ENCODE data around the gene AXIN1.

Gene AXIN1

DNA sequence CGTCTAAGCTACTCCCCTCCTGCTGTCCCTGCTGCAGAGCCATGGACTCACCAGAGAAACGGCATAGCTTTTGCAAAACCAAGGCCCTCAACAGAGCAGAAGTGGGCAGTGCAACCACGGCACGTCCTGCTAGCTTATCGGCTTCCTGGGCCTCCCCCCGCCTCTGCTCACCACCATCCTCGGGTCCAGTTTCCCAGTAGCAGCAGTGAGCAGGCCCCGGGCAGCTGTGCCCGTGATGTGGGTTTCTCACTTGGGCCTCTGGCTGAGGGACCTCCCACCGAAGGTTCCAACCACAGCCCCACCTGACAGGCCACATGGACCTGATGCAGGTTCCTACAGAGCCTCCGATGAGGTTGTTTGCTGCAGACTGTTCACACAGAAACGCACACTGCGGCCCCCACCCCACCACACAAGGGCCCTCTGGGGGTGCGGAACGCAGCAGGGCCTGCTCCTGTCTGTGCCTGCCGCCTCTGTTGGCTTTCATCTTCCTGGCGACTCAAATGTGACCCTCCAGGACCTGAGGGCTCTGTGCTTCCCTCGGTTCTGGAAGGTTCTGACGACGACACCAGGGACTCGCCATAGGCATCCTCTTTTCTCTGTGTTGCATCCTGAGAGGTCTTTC lies 44.7 kb downstream of the AXIN1 start:
- peak overlapping the region; percentile 10; the same call in 1 of the 2 replicates for H3K27ac ChIP-seq
- ChIA-PET CTCF (interaction anchor here (0.6 kb wide), 1 partner anchor 43 kb away, joined by 3 read pairs; no protein-coding TSS in a partner anchor), POLR2A (ENCODE audit: low non-redundant PET) (no interaction called here)
- TF ChIP-seq, protein P1, sequence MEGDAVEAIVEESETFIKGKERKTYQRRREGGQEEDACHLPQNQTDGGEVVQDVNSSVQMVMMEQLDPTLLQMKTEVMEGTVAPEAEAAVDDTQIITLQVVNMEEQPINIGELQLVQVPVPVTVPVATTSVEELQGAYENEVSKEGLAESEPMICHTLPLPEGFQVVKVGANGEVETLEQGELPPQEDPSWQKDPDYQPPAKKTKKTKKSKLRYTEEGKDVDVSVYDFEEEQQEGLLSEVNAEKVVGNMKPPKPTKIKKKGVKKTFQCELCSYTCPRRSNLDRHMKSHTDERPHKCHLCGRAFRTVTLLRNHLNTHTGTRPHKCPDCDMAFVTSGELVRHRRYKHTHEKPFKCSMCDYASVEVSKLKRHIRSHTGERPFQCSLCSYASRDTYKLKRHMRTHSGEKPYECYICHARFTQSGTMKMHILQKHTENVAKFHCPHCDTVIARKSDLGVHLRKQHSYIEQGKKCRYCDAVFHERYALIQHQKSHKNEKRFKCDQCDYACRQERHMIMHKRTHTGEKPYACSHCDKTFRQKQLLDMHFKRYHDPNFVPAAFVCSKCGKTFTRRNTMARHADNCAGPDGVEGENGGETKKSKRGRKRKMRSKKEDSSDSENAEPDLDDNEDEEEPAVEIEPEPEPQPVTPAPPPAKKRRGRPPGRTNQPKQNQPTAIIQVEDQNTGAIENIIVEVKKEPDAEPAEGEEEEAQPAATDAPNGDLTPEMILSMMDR (conservative IDR thresholded peaks at IDR 0.05; ENCODE audit: low read depth) = no peak
- DNase-seq (ENCODE audit: low spot score) = no peak

DNA sequence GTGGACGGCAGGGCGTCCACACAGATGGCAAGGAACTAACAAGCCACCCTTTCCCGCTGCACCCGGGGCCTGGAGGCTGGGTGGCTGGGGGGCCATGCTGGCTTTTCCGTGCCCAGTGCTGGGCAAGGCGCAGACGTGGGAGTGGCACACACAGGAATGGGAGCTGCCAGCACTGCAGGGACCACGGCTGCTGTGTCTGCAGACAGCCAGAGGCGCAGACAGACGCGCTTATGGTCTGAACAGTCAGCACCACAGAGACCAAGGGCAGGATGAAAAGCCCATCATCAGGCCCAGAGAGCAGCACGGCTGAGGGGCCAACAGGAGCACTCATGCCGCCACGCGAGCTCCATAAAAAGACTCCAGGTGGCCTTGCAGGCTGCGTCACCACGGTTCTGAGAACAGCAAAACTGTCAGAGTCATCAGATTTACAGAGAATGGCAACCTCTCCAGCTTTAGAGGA lies 45.6 kb downstream of the AXIN1 start:
- ChIA-PET CTCF (interaction anchor here (0.6 kb wide), 1 partner anchor 43 kb away, joined by 3 read pairs; no protein-coding TSS in a partner anchor), POLR2A (ENCODE audit: low non-redundant PET) (no interaction called here)
- TF ChIP-seq, protein P1 (conservative IDR thresholded peaks at IDR 0.05; ENCODE audit: low read depth) = no peak
- H3K27ac ChIP-seq = peak overlapping the region; percentile 44
- DNase-seq (ENCODE audit: low spot score) = no peak

DNA sequence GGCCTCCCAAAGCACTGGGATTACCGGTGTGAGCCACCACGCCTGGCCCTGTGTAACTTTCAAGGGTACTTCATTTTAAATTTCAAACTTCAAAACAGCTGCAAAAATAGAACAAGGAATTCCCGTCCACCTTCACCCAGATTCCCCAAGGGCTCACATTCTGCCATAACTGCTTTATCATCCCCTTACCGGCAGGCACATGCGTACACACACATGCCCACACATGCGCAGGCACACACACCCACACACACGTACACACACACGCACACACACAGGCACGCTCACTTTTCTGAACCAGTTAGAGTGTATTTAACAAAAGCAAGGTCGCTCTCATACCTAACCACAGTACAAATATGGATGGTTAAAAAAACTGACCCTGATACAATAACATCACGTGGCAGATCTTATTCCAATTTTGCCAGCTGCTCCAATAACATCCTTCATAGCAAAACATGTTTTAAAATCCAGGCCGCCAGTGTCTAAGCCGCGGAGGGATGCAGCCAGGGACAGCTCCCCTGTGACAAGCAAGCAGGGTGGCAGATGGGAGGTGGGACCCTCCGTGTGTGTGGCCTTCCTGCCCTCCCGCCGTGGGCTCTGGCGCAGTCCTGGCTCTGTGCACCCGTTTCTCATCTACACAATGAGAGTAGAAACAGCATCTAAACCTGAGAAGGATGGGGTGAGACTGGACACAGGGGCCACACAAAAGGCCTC lies 46.5 kb downstream of the AXIN1 start:
- POLR2A ChIA-PET (ENCODE audit: low non-redundant PET) = no interaction called here
- CTCF ChIA-PET = interaction anchor here (0.7 kb wide), 1 partner anchor 32 kb away, joined by 4 read pairs; no protein-coding TSS in a partner anchor
- no peak for DNase-seq (ENCODE audit: low spot score)
- TF ChIP-seq, protein P1 (conservative IDR thresholded peaks at IDR 0.05; ENCODE audit: low read depth) = no peak
- peak overlapping the region; percentile 44 for H3K27ac ChIP-seq

DNA sequence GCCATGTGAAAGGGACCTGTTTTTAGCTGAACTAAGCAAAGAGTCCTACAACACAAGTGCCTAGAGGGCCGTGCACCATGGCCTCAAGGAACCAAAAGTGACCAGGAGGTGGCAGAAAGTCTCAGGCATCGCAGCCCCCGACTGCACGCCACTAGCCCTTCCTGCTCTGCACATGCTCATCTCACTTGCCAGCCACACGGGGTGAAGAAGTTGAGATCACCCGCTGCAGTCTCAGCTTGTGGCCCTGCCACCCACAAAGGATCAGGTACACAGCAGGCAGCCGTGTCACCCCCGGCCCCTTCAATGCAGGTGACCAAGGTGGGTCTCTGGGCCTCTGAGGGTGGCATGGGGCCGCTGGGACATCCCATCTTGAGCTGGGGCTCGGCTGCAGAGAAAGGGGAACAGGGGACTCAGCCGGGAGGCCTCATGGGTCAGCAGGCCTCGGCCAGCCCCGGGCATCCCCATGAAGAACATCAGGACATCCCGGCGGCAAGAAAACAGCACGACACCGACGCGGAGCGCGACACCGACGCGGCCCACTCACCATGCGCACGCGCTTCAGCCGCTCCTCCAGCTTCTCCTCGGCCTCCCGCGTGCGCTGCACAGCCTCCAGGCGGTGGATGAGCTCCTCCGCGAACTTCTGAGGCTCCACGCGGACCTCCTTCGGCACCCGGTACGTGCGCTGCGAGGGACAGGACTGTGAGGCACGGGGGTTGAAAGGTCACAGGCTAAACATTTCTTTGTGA lies 48.6 kb downstream of the AXIN1 start:
- POLR2A ChIA-PET (ENCODE audit: low non-redundant PET) = no interaction called here
- TF ChIP-seq, protein P1 (conservative IDR thresholded peaks at IDR 0.05; ENCODE audit: low read depth) = no peak

DNA sequence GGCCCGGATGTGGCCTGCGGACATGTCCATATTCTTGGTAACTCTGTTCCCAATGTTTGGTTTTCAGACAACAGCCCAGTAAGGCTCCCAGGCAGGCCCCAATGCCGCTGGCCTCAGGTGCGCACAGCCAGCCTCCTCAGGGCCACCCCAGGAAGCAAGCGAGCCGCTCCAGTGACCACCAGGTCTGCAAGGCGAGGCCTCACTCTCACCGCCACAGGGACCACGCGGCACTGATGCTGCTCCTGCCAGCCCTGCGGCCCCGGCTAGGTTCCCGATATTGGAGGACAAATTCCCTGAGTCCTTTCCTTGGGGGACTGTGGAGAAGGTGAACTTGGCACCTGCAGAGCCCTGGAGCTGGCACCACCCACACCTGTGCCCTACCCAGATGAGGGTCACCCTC lies 50.6 kb downstream of the AXIN1 start:
- DNase-seq (ENCODE audit: low spot score) = no peak
- CTCF ChIA-PET = no interaction called here
- TF ChIP-seq, protein P1 (conservative IDR thresholded peaks at IDR 0.05; ENCODE audit: low read depth) = no peak

More for the DNA sequence above, 48.6 kb downstream of the AXIN1 start:
- CTCF ChIA-PET = interaction anchor here (1.0 to 1.3 kb wide), 2 partner anchors 59 to 76 kb away, joined by 3 to 6 read pairs; no protein-coding TSS in a partner anchor
- no peak for DNase-seq (ENCODE audit: low spot score)
- H3K27ac ChIP-seq = peak overlapping the region; percentile 13

DNA sequence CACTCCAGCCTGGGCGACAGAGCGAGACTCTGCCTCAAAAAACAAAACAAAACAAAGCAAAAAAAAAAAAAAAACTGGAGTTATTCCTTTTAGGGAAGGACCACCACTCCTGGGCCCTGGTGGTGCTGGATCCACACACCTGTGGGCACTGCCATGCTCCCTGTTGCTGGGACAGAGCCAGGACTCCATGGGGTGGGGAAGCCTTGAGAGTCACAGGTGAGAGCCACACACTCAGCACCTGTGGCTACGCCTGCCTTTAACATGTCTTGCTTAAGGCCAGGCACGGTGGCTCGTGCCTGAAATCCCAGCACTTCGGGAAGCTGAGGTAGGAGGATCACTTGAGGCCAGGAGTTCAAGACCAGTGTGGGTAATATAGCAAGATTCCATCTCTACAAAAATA lies 51.3 kb downstream of the AXIN1 start:
- POLR2A ChIA-PET (ENCODE audit: low non-redundant PET) = no interaction called here
- DNase-seq (ENCODE audit: low spot score) = no peak
- CTCF ChIA-PET = no interaction called here
- TF ChIP-seq, protein P1 (conservative IDR thresholded peaks at IDR 0.05; ENCODE audit: low read depth) = no peak
- no peak overlapping the region for H3K27ac ChIP-seq

More for the DNA sequence above, 50.6 kb downstream of the AXIN1 start:
- H3K27ac ChIP-seq = no peak overlapping the region
- POLR2A ChIA-PET (ENCODE audit: low non-redundant PET) = no interaction called here

All from RWPE1 (cell line).